Occipital lobe (tissue), 2 donors: ENCODE data around the gene CD200R1. TPM values are rescaled to one million over a fixed set of nuclear protein-coding genes. Genes with fewer than 3 reads are reported as not detected.
"Not testable (repeated sequence)": the region's sequence is repeated elsewhere in the genome, so short reads cannot be mapped to it uniquely, and the experiment has no call there.

Experiments used
- DNase-seq: peaks from one replicate; lab custom pipeline; 2025; lab: John Stamatoyannopoulos, UW
- total RNA-seq: library from RNA; depleted of rRNA; stranded (reverse); fragments of >200 nt; gene quantifications from one replicate; pipeline ENCODE4 v1.2.3, GENCODE V29; 2014

CD200R1 gene
- total RNA-seq, 1 donor from 2014 or later: 0.62 TPM

DNA sequence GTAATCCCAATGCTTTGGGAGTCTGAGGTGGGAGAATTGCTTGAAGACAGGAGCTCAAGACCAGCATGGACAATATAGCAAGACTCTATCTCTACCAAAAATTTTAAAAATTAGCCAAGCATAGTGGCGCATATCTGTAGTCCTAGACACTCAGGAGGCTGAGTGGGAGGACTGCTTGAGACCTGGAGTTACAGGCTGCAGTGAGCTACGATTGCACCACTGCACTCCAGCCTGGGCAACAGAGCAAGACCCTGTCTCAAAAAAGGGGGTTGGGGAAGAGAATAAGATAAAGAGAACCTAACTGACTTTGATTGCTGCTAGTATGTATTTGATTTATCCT is 755 bp downstream of the CD200R1 start:
- DNase-seq: no peak

DNA sequence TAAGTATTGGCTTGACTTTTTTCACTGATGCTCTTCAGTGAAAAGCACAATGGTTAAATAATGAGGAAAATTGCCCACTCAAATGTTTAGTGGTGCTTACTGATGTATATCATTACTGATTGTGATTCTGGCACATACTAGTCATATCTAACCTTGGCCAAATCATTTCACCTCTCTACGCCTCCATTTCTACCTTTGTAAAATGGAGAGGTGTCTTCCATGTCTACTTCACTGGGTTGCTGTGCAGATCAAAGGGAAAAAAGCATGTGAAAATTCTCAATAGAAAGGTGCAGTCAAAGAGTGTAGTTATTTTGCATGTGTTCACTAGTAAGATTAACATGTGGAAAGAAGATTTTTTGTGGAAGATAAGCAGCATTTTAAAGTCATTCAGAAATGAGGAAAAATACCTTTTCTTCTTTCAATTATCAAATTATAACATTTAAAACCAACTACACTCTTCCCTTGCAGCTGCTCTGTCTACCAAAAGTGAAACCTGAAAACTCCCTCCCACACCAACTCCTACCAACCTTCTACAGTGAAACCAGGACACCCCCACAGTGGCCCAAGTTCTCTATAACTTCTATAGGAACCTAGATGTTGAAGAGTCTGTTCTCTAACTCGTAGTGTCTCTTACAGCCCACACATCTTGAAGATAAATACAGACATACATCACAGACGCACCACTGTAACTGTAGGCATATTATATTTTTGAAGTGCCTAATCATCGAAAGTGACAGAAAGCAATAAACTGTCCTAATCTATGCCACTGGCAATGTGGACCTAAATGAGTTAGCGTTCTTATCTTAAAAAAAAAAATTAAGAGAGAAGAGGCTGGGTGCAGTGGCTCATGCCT is 1.4 kb downstream of the CD200R1 start:
- DNase-seq: no peak

DNA sequence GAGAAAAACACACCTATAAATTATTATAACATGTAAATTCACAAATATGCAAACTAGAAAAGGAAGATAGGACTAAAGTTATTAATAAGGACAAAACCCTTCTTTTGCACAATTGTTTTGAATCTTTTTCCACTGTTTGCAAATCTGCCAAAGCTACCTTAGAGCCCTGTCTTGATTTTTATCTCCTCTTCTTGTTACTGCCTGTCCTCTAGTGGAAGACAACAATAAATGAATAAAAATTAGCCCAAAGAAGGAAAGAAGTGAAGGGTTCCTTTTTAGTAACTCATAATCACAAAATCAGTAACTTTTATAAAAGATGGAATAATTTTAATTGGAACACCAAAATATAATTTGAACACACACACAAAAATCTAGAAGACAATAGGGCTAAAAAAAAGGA is 2.7 kb downstream of the CD200R1 start:
- DNase-seq: no peak

DNA sequence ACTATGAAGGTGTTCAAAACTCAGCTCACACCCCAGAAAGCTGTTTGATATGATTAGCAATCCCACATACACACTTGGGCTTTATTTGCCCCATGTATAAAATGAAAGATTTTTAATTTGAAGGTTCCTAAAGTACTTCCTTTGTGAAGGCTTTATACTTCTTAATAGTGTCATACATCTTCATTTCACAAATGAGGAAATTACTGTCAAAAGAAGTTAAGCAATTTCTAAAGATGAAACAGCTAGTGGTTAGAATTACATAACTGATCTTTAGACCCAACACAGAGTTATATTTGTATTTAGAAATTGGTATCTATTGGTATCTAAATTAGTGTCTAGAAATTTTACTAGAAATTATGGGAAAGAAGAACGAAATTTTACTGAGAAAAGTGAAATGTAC is 7.1 kb downstream of the CD200R1 start:
- DNase-seq: no peak

DNA sequence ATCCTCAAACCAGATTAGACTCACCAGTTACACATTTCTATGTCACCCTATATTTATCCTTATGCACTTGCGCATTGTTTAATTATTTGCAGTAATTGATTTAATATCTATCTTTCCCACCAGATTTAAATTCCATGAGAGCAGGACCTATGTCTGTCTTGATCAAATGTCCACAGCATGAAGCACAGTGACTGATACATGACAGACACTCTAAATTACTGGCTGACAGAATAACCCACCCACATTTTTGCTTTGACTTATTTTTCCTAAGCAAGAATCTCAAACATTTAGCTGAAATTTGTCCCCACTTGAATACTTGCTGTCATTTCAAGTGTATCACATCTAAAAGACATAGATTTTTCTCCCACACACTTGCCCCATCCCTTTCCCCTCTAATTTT is 7.5 kb downstream of the CD200R1 start:
- no peak for DNase-seq

DNA sequence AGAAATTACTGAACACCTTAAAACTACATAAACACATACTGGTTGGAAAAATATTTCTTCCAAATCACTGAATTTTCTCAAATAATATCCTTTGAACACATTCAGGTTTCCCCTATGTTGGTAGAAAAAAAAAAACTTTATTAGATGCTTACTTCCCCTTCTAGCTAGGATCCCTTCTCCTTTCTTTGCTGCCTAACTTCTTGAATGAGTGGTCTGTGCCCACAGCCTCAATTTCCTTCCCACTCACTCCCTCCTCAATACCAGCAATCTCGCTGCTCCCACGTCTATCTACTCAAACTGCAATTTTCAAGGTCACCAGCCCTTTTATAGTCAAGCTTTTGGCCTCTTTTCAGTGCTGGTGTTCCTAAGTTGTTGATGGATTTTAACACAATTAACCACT is 8.3 kb downstream of the CD200R1 start:
- no peak for DNase-seq

DNA sequence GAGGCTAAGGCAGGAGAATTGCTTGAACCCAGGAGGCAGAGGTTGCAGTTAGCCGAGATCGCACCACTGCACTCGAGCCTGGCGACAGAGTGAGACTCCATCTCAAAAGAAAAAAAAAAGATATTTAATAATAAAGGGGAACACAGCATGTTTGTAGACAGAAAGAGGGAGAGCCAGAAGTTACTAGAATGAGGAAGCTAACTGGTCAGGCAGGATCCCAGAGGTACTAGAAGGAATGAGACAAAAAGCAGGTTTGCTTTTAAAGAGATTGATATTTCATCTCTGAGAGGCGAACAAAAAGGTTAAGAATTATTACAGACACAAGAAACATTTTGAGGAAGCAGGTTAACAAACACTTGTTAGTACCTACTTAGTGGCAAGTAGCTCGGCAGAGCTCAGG is 9.2 kb downstream of the CD200R1 start:
- DNase-seq: no peak

DNA sequence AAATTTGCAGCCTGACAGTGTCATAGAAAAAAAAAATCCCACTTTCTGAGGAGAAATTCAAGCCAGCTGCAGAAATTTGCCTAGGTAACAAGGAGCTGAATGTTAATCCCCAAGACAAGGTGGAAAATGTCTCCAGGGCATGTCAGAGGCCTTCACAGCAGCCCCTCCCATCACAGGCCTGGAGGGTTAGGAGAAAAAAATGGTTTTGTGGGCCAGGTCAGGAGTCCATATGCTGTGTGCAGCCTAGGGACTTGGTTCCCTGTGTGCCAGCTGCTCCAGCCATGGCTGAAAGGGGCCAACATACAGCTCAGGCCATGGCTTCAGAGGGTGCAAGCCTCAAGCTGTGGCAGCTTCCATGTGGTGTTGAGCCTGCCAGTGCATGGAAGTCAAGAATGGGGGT is 11.2 kb downstream of the CD200R1 start:
- no peak for DNase-seq

DNA sequence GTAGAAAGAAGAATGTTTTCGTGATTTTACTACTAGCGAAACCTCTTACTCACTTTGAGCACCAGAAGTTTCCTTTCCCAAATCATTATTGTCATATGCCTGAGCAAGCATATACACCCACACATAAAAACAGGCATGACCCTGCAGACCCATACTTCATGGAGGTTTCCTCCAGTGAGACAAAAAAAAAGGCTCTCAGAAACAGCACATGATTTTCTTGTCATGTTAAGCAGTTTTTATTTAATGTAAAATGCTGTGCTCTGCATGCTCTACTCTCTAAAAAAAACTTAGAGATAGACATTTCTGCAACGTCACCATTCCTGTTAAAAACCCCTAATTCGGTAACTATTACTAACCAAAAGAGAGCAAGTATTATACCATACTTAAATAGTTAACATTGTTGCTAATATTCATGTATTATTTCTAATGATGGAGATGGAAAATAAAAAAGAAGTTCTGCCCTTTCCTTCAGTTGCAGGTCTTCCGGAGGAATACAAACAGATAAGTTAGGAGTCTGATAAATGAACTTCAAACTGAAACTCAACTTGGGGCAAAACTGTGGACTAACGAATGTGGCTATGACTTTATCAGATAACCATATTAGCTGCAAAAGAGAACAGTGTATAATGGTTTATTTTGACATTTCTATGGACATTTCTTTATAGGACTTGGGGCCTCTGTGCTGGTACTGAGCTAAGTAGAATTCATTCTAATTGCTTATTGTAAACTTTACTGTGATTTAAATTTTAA is 15.9 kb downstream of the CD200R1 start:
- DNase-seq: no peak

DNA sequence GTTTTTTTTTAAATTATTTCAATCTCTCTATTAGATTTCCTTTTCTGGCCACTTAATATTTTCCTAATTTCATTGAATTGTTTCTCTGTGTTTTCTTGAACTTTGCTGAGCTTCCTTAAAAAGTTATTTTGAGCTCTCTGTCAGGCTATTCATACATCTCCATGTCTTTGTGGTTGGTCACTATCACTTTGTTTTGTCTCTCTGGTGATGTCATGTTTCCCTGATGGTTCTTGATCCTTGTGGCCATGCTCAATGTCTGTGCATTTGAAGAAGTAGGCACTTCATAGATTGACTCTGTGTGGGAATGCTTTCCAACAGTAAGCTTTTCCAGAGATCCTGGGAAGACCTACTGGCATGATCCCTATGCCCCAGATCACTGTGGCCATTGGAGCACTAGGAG is 18.6 kb downstream of the CD200R1 start:
- no peak for DNase-seq

DNA sequence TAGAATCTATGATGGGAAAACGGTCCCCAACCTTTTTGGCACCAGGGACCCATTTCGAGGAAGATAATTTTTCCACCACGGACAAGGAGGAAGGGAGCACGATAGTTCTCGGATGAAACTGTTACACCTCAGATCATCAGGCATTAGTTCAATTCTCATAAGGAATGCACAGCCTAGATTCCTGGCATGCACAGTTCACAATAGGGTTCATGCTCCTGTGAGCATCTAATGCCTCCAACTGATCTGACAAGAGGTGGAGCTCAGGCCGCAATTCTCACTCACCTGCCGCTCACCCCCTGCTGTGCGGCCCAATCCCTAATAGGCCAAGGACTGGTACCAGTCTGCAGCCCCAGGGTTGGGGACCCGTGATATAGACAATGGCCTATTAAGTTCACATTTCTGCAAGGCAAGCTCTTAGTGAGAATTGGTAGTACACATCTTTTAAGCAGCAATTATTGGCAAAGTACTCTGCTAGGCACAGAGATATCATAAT is 26.5 kb downstream of the CD200R1 start:
- DNase-seq: no peak

DNA sequence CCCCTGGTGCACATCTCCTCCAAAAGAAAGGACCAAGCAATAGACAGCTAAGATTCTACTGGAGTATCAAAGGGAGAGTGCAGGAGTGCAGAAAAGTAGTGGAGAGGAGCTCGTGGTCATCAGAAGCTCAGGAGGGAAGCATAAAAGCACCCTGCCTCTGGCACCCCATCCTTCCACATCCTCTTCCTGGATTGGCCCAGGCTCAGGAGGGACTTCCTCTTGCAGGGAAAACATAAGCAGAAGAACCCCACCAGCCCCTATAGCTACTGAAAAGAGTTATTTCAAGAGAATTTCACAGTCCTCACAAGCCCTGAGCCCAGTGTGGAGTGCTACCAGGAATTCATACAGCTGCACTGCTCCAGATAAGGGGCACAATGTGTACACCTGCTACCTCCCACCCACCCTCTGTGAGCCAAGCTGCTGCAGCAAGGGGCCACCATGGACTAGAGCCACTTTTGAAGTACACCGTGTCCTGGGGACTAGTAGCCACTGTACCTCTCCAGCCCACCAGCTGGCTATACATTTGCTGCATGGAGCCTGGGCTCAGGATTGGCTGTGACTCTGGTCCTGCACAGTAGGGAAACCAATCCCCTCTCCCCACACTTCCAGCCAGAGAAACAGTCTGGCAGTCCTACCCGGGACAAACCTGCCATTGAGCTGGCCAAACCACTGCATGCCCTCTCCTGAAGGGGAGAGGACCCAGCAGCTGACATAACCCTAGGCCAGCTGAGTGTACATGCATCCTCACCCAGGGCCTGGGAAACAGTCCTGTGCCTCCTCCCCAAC is 43.0 kb downstream of the CD200R1 start:
- no peak for DNase-seq

DNA sequence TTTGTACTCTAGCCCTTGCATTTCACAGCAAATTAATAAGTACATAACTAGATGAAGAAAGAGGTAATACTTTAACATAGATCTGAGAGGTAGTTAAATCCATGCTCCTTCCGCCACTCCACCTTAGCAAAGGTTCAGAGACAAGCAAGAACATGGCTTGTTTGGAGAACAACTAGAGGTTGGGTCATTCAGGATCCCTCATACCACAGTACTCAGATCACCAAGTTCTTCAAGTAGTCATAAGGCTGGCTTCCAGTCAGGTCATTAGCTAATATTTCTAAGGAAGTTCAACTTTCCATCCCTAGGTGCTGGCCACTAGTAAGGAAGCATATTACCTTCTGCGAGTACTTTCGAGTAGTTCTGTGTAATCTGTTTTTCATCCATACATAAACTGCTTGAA is 44.1 kb downstream of the CD200R1 start:
- DNase-seq: no peak

DNA sequence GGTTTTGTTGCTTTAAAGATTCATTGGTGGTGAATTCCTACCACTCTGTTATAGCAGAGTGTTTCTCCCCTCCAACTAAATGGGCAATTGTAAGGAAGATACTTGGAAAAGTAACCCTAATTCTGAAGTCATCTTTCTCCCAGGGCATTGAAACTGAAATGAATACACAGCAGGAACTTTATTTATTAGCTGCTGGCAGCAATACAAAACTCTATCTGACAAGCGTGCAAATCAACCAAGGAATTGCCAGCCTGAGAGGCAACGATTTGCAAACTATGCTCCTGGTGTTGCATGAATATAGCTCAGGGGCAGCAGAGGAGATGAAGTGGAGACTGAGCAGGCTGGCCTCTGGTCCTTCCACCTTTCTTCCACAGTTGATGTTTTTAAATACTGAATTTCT is 48.9 kb downstream of the CD200R1 start:
- DNase-seq: no peak

DNA sequence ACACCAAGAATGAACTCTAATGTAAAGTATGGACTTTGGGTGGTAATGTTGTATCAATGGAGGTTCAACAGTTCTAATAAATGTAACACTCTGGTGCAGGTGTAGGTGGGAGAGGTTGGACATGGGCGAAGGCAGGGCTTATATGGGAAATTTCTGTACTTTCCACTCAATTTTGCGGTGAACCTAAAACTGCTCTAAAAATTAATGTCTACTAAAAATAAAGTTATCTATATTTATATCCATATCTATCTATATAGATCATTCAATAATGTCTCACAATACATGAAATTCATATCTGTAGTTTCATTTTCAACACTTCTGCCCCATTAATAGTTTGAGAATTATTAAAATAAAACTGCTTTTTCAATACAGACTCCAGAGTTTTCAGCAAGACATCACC is 49.3 kb downstream of the CD200R1 start:
- no peak for DNase-seq

DNA sequence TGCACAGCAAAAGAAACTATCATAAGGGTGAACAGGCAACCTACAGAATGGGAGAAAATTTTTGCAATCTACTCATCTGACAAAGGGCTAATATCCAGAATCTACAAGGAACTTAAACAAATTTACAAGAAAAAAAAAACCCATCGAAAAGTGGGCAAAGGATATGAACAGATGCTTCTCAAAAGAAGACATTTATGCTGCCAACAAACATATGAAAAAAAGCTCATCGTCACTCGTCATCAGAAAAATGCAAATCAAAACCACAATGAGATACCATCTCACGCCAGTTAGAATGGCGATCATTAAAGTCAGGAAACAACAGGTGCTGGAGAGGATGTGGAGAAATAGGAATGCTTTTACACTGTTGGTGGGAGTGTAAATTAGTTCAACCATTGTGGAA is 55.4 kb downstream of the CD200R1 start:
- DNase-seq: not testable (repeated sequence)

DNA sequence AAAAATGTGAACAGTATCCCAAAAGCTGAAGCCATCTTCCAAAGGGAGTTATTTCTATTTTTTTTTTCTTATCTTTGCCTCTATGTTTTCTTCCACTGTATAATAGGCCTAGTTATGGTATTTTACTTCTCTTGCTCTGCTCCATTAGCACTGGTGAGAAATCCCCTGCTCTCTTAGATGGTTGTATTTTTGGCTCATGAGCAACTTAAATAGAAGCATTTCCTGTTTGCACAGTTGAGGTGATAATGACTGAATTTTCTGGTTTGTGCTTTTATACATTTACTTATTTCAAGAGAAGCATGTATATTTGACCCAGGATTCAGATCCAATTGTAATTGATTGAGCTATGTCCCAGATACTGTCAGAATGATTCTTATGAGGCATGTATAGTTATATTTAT is 66.7 kb downstream of the CD200R1 start:
- no peak for DNase-seq

DNA sequence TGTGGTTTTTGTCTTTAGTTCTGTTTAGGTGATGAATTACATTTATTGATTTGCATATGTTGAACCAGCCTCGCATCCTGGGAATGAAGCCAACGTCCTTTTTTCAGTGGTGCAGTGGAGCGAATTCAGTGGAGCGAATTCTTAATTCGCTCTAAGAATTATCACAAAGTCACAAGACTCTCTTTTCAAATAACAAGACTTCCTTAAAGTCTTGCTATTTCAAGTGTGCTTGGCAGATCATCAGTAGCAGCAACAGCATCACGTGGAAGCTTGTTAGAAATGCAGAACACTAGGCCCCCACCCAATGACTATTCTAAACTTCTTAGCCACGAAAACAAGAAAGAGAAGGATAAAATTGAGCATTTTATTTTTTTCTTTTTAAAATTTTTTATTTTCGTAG is 70.1 kb downstream of the CD200R1 start:
- no peak for DNase-seq

DNA sequence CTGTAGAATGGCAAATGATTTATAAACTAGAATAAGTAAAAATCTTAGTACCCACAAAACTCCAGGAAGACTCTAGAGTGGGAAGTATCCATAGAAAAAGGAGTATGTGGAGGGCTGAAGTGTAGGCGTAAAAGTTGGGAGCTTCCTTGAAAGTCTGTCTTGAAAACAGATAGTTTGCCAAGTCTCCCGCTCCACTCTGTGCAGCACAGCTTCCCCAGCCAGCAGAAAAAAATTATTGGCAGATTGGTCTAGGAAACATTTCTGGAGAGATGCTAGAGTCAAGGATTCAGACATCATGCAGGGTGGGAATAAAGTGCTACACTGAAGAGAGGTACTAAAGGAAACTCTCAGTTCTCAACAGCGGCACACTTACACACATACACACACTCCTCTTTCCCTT is 74.8 kb downstream of the CD200R1 start:
- no peak for DNase-seq

DNA sequence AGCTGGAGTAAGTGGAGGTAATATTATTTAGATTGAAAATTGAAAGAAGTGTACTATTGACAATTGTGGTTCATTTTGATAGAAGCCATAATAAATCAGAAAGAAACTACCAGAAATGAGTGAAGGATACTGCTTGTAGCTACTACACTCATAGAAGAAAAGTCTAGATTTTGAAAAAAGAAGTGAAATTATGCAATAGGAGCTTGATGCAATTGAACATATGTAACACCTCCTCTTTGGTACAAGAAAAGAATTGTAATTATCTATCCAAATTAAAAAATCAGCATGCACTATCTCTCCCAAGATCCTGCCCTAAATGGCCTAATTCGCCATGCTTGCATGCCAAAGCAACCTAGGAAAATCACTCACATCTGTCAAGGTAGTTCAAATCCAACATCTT is 77.1 kb downstream of the CD200R1 start:
- no peak for DNase-seq

DNA sequence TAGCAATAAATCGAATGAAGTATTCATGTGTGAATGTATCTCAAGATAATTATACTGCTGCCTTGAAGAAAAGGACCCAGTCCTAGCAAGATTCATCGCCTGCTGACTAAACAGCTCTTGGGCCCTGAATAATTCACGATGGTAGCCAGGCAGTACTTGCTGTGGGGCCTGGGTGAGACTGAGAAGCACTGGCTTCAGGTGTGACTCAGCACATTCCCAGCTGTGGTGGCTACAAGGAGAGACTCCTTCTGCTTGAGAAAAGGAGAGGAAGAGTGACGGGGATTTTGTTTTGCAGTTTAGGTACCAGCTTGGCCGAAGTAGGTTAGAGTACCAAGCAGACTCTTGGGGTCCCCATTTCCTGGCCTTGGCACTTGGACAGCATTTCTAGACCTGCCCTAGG is 80.6 kb downstream of the CD200R1 start:
- no peak for DNase-seq

DNA sequence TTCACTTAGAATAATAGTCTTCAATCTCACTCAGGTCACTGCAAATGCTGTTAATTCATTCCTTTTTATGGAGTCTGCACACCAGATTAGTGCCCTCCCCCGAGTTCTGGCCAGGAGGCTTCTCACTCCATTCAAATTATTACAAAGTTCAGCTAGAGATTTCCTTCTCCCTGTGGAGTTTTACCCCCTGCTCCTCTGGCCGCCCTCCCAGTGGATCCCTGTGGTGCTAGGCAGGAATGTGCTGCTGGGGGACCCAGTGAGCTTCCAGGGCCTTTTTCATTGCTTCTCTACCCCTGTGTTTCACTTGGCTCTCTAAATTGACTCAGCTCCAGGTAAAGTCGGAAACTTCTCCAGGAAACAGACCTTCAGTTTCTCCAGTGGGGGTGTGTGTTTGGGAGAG is 85.5 kb downstream of the CD200R1 start:
- no peak for DNase-seq
